IMR-90 (cell line): ENCODE data around the gene IL17RE. TPM values are rescaled to one million over a fixed set of nuclear protein-coding genes. Genes with fewer than 3 reads are reported as not detected.

Source experiments
- ATAC-seq: fragments of 200-7000 bp; cut with Tn5 transposase; 2 replicates; pipeline ENCODE4 v1.9.1; 2020; ENCODE audit warnings: low read depth, mild to moderate bottlenecking, moderate library complexity
- BruUV-seq: library from RNA; stranded (reverse); fragments of 400-500 nt; replicated peaks from 2 replicates; lab custom pipeline; 2021; lab: Mats Ljungman, UMichigan
- CTCF ChIA-PET: fragments of 300-600 bp; formaldehyde crosslinking; extraction: SDS; loops from one replicate; lab custom pipeline; 2021; ENCODE audit warnings: antibody characterized with exemption; lab: Yijun Ruan, JAX
- POLR2A ChIA-PET: fragments of 300-600 bp; sonication (Branson Sonifier 250); formaldehyde crosslinking; loops from one replicate; lab custom pipeline; 2022; ENCODE audit warnings: antibody characterized with exemption; ENCODE audit not compliant: unreplicated experiment; lab: Charles Lee
- DNase-seq: peaks from one replicate; pipeline ENCODE4 v3.0.0; 2013
- H2AFZ ChIP-seq: replicated peaks from 2 replicates; pipeline ENCODE3; 2013; ENCODE audit warnings: low read length, mild to moderate bottlenecking; ENCODE audit not compliant: poor library complexity
- H2AK5ac ChIP-seq: 2 replicates; pipeline ENCODE4 v1.6.1; 2013; ENCODE audit warnings: low read depth, low read length, inconsistent platforms
- H2AK9ac ChIP-seq: replicated peaks from 2 replicates; pipeline ENCODE3; 2013; ENCODE audit warnings: mild to moderate bottlenecking, low read depth, low read length, moderate library complexity; ENCODE audit not compliant: poor library complexity
- H2BK120ac ChIP-seq: 2 replicates; pipeline ENCODE4 v1.6.1; 2013; ENCODE audit warnings: low read depth, low read length, inconsistent platforms
- H2BK15ac ChIP-seq: 3 replicates; pipeline ENCODE4 v1.6.1; 2013; ENCODE audit warnings: low read depth, low read length, inconsistent platforms
- H2BK20ac ChIP-seq: 2 replicates; pipeline ENCODE4 v1.6.1; 2013; ENCODE audit warnings: low read depth, mild to moderate bottlenecking, inconsistent platforms, low read length, moderate library complexity
- H2BK5ac ChIP-seq: 2 replicates; pipeline ENCODE4 v1.6.1; 2013; ENCODE audit warnings: mild to moderate bottlenecking, low read depth, low read length, inconsistent platforms; ENCODE audit not compliant: poor library complexity, severe bottlenecking
- H3K14ac ChIP-seq: replicated peaks from 2 replicates; pipeline ENCODE4 v1.6.1; 2013; ENCODE audit warnings: low read depth, low read length, inconsistent platforms
- H3K18ac ChIP-seq: 2 replicates; pipeline ENCODE4 v1.6.1; 2013; ENCODE audit warnings: low read depth, low read length, control low read depth
- H3K23ac ChIP-seq: 2 replicates; pipeline ENCODE4 v1.6.1; 2013; ENCODE audit warnings: low read depth, low read length, inconsistent platforms
- H3K27ac ChIP-seq: 2 replicates; pipeline ENCODE4 v1.5.1; 2013; ENCODE audit warnings: mild to moderate bottlenecking, control low read depth, low read length; ENCODE audit not compliant: insufficient read depth
- H3K27me3 ChIP-seq: 2 replicates; pipeline ENCODE4 v1.6.1; 2013; ENCODE audit warnings: low read length; ENCODE audit not compliant: control insufficient read depth, insufficient read depth
- H3K36me3 ChIP-seq: 2 replicates; pipeline ENCODE4 v1.6.1; 2013; ENCODE audit warnings: low read length, mixed read lengths; ENCODE audit not compliant: control insufficient read depth, insufficient read depth
- H3K4ac ChIP-seq: 2 replicates; pipeline ENCODE4 v1.6.1; 2013; ENCODE audit warnings: low read depth, low read length, inconsistent platforms
- H3K4me1 ChIP-seq: 2 replicates; pipeline ENCODE4 v1.6.1; 2013; ENCODE audit warnings: low read length, mixed read lengths; ENCODE audit not compliant: control insufficient read depth, insufficient read depth
- H3K4me2 ChIP-seq: 2 replicates; pipeline ENCODE4 v1.6.1; 2013; ENCODE audit warnings: low read depth, mild to moderate bottlenecking, control low read depth, low read length, moderate library complexity
- H3K4me3 ChIP-seq: 2 replicates; pipeline ENCODE4 v1.5.1; 2013; ENCODE audit warnings: low read depth, mild to moderate bottlenecking, control low read depth, low read length, moderate library complexity; ENCODE audit not compliant: insufficient read depth
- H3K56ac ChIP-seq: 2 replicates; pipeline ENCODE4 v1.6.1; 2013; ENCODE audit warnings: low read length, inconsistent platforms; ENCODE audit not compliant: insufficient read depth; ENCODE audit errors: extremely low read depth
- H3K79me1 ChIP-seq, 2 experiments: 2 replicates each; pipeline ENCODE4 v1.6.1; 2013; ENCODE audit warnings: low read length in 2 of 2, inconsistent platforms in 1 of 2, low read depth in 1 of 2
- H3K9ac ChIP-seq: 2 replicates; pipeline ENCODE4 v1.6.1; 2013; ENCODE audit warnings: low read depth, low read length, control low read depth
- H3K9me1 ChIP-seq: 2 replicates; pipeline ENCODE4 v1.6.1; 2013; ENCODE audit warnings: low read length, inconsistent platforms; ENCODE audit not compliant: insufficient read depth
- H3K9me3 ChIP-seq: 2 replicates; pipeline ENCODE4 v1.6.1; 2013; ENCODE audit warnings: low read length; ENCODE audit not compliant: control insufficient read depth, insufficient read depth
- H4K20me1 ChIP-seq: 2 replicates; pipeline ENCODE4 v1.6.1; 2013; ENCODE audit warnings: low read length, inconsistent platforms; ENCODE audit not compliant: insufficient read depth
- H4K5ac ChIP-seq: 2 replicates; pipeline ENCODE4 v1.6.1; 2013; ENCODE audit warnings: mild to moderate bottlenecking, low read depth, low read length, control low read depth
- H4K8ac ChIP-seq, 2 experiments: 2 replicates each; pipeline ENCODE4 v1.6.1; 2013; ENCODE audit warnings: low read depth in 2 of 2, low read length in 2 of 2, control low read depth in 1 of 2, inconsistent platforms in 1 of 2
- H4K91ac ChIP-seq: 2 replicates; pipeline ENCODE4 v1.6.1; 2013; ENCODE audit warnings: low read depth, low read length, inconsistent platforms; ENCODE audit not compliant: insufficient read depth
- BHLHE40 ChIP-seq: fragments of 150-350 bp; IDR thresholded peaks from 2 replicates; pipeline ENCODE4 v1.6.1; 2016; ENCODE audit warnings: mild to moderate bottlenecking, low read depth, low read length
- CEBPB ChIP-seq: IDR thresholded peaks from 2 replicates; pipeline ENCODE4 v1.6.1; 2012; ENCODE audit warnings: low read depth, low read length, improper control_type of control experiment
- CHD1 ChIP-seq: IDR thresholded peaks from 2 replicates; pipeline ENCODE4 v1.6.1; 2012; ENCODE audit warnings: low read depth, low read length, improper control_type of control experiment
- CTCF ChIP-seq: conservative IDR thresholded peaks from 2 replicates; pipeline ENCODE4 v1.5.1; 2012; ENCODE audit warnings: mild to moderate bottlenecking, low read depth, low read length, improper control_type of control experiment
- ELK1 ChIP-seq: fragments of 150-350 bp; IDR thresholded peaks from 2 replicates; pipeline ENCODE4 v1.6.1; 2016; ENCODE audit warnings: low read depth, mild to moderate bottlenecking, low read length, moderate library complexity, borderline replicate concordance
- FOS ChIP-seq: fragments of 150-350 bp; IDR thresholded peaks from 2 replicates; pipeline ENCODE4 v1.6.1; 2016; ENCODE audit warnings: low read depth, low read length
- MAFK ChIP-seq: IDR thresholded peaks from 2 replicates; pipeline ENCODE4 v1.6.1; 2012; ENCODE audit warnings: low read depth, low read length, improper control_type of control experiment
- MAZ ChIP-seq: IDR thresholded peaks from 2 replicates; pipeline ENCODE4 v1.6.1; 2012; ENCODE audit warnings: low read depth, mild to moderate bottlenecking, low read length, improper control_type of control experiment, moderate library complexity, borderline replicate concordance
- MXI1 ChIP-seq: IDR thresholded peaks from 2 replicates; pipeline ENCODE4 v1.6.1; 2012; ENCODE audit warnings: low read depth, mild to moderate bottlenecking, low read length, moderate library complexity, borderline replicate concordance
- NFE2L2 ChIP-seq: fragments of 150-350 bp; IDR thresholded peaks from 2 replicates; pipeline ENCODE4 v1.6.1; 2016; ENCODE audit warnings: low read depth, mild to moderate bottlenecking, low read length
- POLR2A ChIP-seq: IDR thresholded peaks from 2 replicates; pipeline ENCODE4 v1.6.1; 2012; ENCODE audit warnings: mild to moderate bottlenecking, low read depth, low read length
- RAD21 ChIP-seq: IDR thresholded peaks from 2 replicates; pipeline ENCODE4 v1.6.1; 2012; ENCODE audit warnings: low read length, improper control_type of control experiment
- RCOR1 ChIP-seq: IDR thresholded peaks from 2 replicates; pipeline ENCODE4 v1.6.1; 2012; ENCODE audit warnings: mild to moderate bottlenecking, low read length, improper control_type of control experiment; ENCODE audit not compliant: insufficient replicate concordance
- RFX5 ChIP-seq: IDR thresholded peaks from 2 replicates; pipeline ENCODE4 v1.8.0; 2012; ENCODE audit warnings: low read depth, mild to moderate bottlenecking, low read length, moderate library complexity
- SMC3 ChIP-seq: fragments of 150-350 bp; IDR thresholded peaks from 2 replicates; pipeline ENCODE4 v1.6.1; 2016; ENCODE audit warnings: low read depth, mild to moderate bottlenecking, antibody characterized with exemption, low read length, moderate library complexity
- USF2 ChIP-seq: fragments of 150-350 bp; IDR thresholded peaks from 2 replicates; pipeline ENCODE4 v1.6.1; 2017; ENCODE audit warnings: mild to moderate bottlenecking, antibody characterized with exemption, low read length, low read depth
- WGBS, 2 experiments: methylation state at CpG; one replicate each; pipeline versions ENCODE4 v1.1.5 to v1.1.7; 2013; ENCODE audit warnings: missing lambda C conversion rate in 2 of 2; ENCODE audit not compliant: insufficient read length in 1 of 2; ENCODE audit errors: extremely low coverage in 2 of 2; 5-methylcytosine and 5-hydroxymethylcytosine counted together
- dilution Hi-C: fragments of 300-500 bp; cut with HindIII; formaldehyde crosslinking; loops from one replicate; pipeline ENCODE4 v1.14.3; 2018; ENCODE audit warnings: low sequenced_read_pairs; ENCODE audit not compliant: unreplicated experiment
- in situ Hi-C: fragments of 300-500 bp; cut with MboI; formaldehyde crosslinking; loops from 3 replicates; pipeline ENCODE4 v1.14.3; 2019; ENCODE audit warnings: low sequenced_read_pairs, inconsistent platforms, mixed read lengths
- intact Hi-C: fragments of 100-400 bp; cut with micrococcal nuclease; formaldehyde crosslinking; loops from 2 replicates; pipeline ENCODE4 v1.10.0; 2022
- polyA plus RNA-seq, 3 experiments: library from polyadenylated mRNA; depleted of rRNA; stranded (reverse); fragments of >200 nt; gene quantifications; 2 replicates each; pipeline ENCODE4 v1.2.3, GENCODE V29; 2012; ENCODE audit warnings: low replicate concordance in 1 of 3
- total RNA-seq: library from RNA; depleted of rRNA; stranded (reverse); fragments of >200 nt; gene quantifications from 2 replicates; pipeline ENCODE4 v1.2.3, GENCODE V29; 2012

Gene IL17RE
- total and polyA plus RNA-seq, 2 of the 4 experiments (the other 2 are of a cell fraction): 0.90 to 7.2 TPM

GRCh38 chr3:9955067-9955502 lies 52.4 kb downstream of the IL17RE start:
- Histone ChIP-seq H4K8ac (no peak overlapping the region), H3K23ac (no peak overlapping the region), H2BK20ac (no peak overlapping the region), H3K27ac (no peak overlapping the region), H4K91ac (no peak overlapping the region), H3K4me1 (peaks cover 9% of the 10 kb centered on the region), H2AK9ac (no peak overlapping the region), H3K79me1 (no peaks in the 10 kb centered on the region), H3K56ac (no peak overlapping the region), H2BK15ac (no peak overlapping the region), H3K4me2 (no peak overlapping the region), H4K5ac (no peak overlapping the region), H2AK5ac (no peak overlapping the region), H2BK120ac (no peak overlapping the region), H4K20me1 (no peaks in the 10 kb centered on the region), H3K14ac (0 out of 2 replicates have a peak overlapping the region, but pooled peaks have one; percentile 33), H3K9me1 (peaks cover 9% of the 10 kb centered on the region), H3K18ac (no peak overlapping the region), H3K9ac (no peak overlapping the region), H3K9me3 (no peaks in the 10 kb centered on the region), H2AFZ (no peak overlapping the region), H3K4ac (no peak overlapping the region; the same call in 1 of the 2 replicates), H3K27me3 (no peaks in the 10 kb centered on the region), H2BK5ac (no peak overlapping the region), H3K4me3 (no peak overlapping the region), H3K36me3 (no peaks in the 10 kb centered on the region)
- dilution Hi-C loops (no loop called here), intact Hi-C loops (no loop called here), in situ Hi-C loops (no loop called here)
- ATAC-seq (no peak), DNase-seq (peak; percentile 40)
- no peak for TF ChIP-seq BHLHE40
- no peak for TF ChIP-seq MXI1
- TF ChIP-seq CEBPB: no peak
- no peak for TF ChIP-seq FOS
- TF ChIP-seq POLR2A: no peak
- TF ChIP-seq SMC3: no peak
- no peak for TF ChIP-seq RCOR1
- no peak for TF ChIP-seq RFX5
- TF ChIP-seq NFE2L2: no peak
- TF ChIP-seq MAFK: no peak
- no peak for TF ChIP-seq MAZ
- no peak for TF ChIP-seq USF2
- no peak for TF ChIP-seq CTCF
- no peak for TF ChIP-seq CHD1
- no peak for TF ChIP-seq RAD21
- no peak for TF ChIP-seq ELK1
- CTCF ChIA-PET: interaction anchor here (1.0 kb wide), 1 partner anchor 9 kb away, joined by 4 read pairs; no protein-coding TSS in a partner anchor
- POLR2A ChIA-PET: no interaction called here
- BruUV-seq: no TSS peak
- WGBS, 2 experiments: 7% methylated on average over 3 of the region's 12 CpGs; no CpG with 5 or more reads in 1 of the 2 experiments
